ENCODE results near the gene DZIP1L.

Gene DZIP1L, protein sequence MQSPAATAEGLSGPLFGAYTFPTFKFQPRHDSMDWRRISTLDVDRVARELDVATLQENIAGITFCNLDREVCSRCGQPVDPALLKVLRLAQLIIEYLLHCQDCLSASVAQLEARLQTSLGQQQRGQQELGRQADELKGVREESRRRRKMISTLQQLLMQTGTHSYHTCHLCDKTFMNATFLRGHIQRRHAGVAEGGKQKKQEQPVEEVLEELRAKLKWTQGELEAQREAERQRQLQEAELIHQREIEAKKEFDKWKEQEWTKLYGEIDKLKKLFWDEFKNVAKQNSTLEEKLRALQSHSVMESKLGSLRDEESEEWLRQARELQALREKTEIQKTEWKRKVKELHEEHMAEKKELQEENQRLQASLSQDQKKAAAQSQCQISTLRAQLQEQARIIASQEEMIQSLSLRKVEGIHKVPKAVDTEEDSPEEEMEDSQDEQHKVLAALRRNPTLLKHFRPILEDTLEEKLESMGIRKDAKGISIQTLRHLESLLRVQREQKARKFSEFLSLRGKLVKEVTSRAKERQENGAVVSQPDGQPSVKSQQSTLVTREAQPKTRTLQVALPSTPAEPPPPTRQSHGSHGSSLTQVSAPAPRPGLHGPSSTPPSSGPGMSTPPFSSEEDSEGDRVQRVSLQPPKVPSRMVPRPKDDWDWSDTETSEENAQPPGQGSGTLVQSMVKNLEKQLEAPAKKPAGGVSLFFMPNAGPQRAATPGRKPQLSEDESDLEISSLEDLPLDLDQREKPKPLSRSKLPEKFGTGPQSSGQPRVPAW

DNA sequence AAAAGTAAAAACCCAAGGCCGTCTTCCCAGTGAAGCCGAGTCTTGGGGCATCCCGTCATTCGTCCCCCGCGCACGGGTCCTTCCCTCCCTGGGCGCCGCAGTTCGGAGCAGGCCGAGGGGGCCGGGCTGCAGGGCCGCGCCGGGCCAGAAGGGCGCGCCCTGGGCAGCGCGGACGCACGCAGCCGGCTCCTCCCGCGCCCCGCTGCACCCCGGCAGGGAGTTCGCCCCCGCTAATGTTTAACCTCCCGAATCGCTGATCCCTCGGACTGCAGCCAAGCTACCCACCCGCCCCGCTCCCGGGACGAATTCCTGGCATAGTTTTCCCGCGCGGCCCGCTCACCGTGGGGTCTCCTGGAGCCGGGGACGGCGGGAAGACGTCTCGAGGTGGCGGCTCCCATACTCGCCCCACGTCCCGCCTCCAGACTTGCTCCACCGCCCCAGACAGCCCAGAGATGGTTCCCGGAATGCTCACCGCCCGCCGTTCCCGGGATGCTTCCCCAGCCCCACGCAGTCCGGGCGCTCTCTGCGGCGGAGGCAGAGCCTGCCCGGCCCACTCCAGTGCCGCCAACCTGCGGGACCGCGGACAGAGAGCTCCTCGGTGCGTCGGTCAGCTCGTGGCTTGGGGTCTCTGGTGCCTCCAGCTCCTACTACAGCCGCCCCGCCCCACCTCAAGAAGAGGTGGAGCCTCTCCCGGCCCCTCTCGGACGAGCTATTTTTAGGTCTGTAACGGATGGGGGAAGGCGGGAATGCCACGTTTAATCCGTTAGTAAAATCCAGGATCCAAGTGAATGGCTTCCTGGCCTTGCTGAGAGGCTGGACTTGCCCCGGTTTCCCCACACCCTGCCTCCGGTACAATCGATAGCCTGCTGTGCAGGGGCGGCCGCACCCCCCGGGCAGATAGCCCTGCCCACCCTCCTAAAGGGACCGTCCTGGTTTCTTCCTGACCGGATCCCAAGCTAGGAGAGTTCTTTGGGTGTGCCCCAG, at the start of gene DZIP1L:
DZIP1L (minus strand) TSS at position 621 of the 984 bp plus-strand sequence. CDS start 11,637 bp downstream, outside the sequence.
- Histone ChIP-seq H3K36me3 (ENCODE audit: control insufficient read depth, insufficient read depth, low read length) (no peaks in the 10 kb centered on the region), H3K4me2 (ENCODE audit: low read length) (peak within 1 kb of the TSS; percentile 94), H2AFZ (peak within 1 kb of the TSS; percentile 98), H3K27me3 (ENCODE audit: control insufficient read depth, insufficient read depth, low read length) (no peaks in the 10 kb centered on the region), H3K27ac (peak within 1 kb of the TSS; percentile 74), H3K9me3 (ENCODE audit: control insufficient read depth, low read length) (no peaks in the 10 kb centered on the region), H3K4me3 (ENCODE audit: low read depth, low read length) (peak within 1 kb of the TSS; percentile 63), H3K9ac (peak within 1 kb of the TSS; percentile 69), H3K79me2 (peaks cover 10% of the 10 kb centered on the region), H3K4me1 (peaks cover 13% of the 10 kb centered on the region)
- TF ChIP-seq, protein P1, sequence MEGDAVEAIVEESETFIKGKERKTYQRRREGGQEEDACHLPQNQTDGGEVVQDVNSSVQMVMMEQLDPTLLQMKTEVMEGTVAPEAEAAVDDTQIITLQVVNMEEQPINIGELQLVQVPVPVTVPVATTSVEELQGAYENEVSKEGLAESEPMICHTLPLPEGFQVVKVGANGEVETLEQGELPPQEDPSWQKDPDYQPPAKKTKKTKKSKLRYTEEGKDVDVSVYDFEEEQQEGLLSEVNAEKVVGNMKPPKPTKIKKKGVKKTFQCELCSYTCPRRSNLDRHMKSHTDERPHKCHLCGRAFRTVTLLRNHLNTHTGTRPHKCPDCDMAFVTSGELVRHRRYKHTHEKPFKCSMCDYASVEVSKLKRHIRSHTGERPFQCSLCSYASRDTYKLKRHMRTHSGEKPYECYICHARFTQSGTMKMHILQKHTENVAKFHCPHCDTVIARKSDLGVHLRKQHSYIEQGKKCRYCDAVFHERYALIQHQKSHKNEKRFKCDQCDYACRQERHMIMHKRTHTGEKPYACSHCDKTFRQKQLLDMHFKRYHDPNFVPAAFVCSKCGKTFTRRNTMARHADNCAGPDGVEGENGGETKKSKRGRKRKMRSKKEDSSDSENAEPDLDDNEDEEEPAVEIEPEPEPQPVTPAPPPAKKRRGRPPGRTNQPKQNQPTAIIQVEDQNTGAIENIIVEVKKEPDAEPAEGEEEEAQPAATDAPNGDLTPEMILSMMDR (IDR thresholded peaks at IDR 0.05) = peak; percentile 47

DNA sequence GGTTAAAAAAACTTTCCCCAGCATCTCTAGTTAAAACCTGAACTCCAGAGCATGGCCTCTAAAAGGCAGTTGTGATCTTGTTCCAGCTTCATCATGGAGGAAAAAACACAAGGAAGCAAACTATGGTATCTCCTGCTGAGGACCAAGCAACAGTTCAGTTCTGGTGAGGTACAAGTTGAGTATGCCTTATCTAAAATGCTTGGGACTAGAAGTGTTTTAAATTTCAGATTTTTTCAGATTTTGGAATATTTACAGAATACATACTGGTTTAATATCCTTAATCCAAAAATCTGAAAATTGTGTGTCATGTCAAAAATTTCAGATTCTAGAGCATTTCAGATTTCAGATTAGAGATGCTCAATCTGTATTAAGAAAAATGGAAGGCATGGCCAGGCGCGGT, 49.7 kb upstream of the DZIP1L start:
- H3K4me1 ChIP-seq = no peaks in the 10 kb centered on the region
- no peaks in the 10 kb centered on the region for H3K36me3 ChIP-seq (ENCODE audit: control insufficient read depth, insufficient read depth, low read length)
- H3K4me2 ChIP-seq (ENCODE audit: low read length) = no peak overlapping the region
- no peaks in the 10 kb centered on the region for H3K9me3 ChIP-seq (ENCODE audit: control insufficient read depth, low read length)
- H3K9ac ChIP-seq = no peak overlapping the region
- H3K27me3 ChIP-seq (ENCODE audit: control insufficient read depth, insufficient read depth, low read length) = no peaks in the 10 kb centered on the region
- TF ChIP-seq, protein P1 (IDR thresholded peaks at IDR 0.05) = no peak
- H3K79me2 ChIP-seq = no peaks in the 10 kb centered on the region
- no peak overlapping the region for H2AFZ ChIP-seq
- H3K27ac ChIP-seq = no peak overlapping the region
- H3K4me3 ChIP-seq (ENCODE audit: low read depth, low read length) = no peak overlapping the region

DNA sequence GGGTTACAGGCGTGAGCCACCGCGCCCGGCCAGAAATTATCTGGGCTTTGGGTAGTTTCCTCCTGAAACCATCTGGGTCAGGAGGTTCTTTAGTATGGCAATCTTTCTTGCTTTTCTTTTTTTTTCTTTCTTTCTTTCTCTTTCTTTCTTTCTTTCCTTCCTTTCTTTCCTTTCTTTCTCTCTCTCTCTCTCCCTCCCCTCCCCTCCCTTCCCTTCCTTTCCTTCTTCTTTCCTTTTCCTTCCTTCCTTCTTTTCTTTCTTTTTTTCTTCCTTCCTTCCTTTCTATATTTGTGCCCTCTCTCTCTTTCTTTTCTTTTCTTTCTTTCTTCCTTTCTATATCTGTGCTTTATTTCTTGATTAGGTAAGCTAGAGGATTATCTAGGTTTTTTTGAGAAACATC, 42.3 kb upstream of the DZIP1L start:
- H3K27me3 ChIP-seq (ENCODE audit: control insufficient read depth, insufficient read depth, low read length) = no peaks in the 10 kb centered on the region
- H3K9ac ChIP-seq = no peak overlapping the region
- H3K4me3 ChIP-seq (ENCODE audit: low read depth, low read length) = no peak overlapping the region
- no peak overlapping the region for H2AFZ ChIP-seq
- TF ChIP-seq, protein P1 (IDR thresholded peaks at IDR 0.05) = no peak
- no peaks in the 10 kb centered on the region for H3K79me2 ChIP-seq
- H3K4me1 ChIP-seq = no peaks in the 10 kb centered on the region
- no peak overlapping the region for H3K4me2 ChIP-seq (ENCODE audit: low read length)
- no peak overlapping the region for H3K27ac ChIP-seq
- H3K36me3 ChIP-seq (ENCODE audit: control insufficient read depth, insufficient read depth, low read length) = no peaks in the 10 kb centered on the region
- no peaks in the 10 kb centered on the region for H3K9me3 ChIP-seq (ENCODE audit: control insufficient read depth, low read length)

DNA sequence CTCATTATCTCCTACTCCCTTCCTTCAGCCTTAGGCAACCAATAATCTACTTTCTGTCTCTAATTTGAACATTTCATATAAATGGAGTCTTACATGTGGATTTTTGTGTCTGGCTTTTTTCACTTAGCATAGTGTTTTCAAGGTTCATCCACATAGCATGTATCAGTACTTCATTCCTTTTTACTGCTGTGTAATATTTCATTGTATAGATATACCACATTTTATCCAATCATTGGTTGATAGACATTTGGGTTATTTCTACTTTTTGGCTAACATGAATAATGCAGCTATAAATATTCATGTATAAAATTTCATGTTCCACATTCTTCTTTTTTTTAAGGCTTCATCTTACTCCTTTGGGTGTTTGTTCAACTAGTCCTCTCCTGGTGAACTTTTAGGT, 39.1 kb upstream of the DZIP1L start:
- Histone ChIP-seq H3K79me2 (no peaks in the 10 kb centered on the region), H3K4me2 (ENCODE audit: low read length) (no peak overlapping the region), H3K9me3 (ENCODE audit: control insufficient read depth, low read length) (no peaks in the 10 kb centered on the region), H3K36me3 (ENCODE audit: control insufficient read depth, insufficient read depth, low read length) (no peaks in the 10 kb centered on the region), H3K4me1 (no peaks in the 10 kb centered on the region), H3K9ac (no peak overlapping the region), H3K27ac (no peak overlapping the region), H3K4me3 (ENCODE audit: low read depth, low read length) (no peak overlapping the region), H3K27me3 (ENCODE audit: control insufficient read depth, insufficient read depth, low read length) (no peaks in the 10 kb centered on the region), H2AFZ (no peak overlapping the region)
- TF ChIP-seq, protein P1 (IDR thresholded peaks at IDR 0.05) = no peak

Measured in parathyroid adenoma (tissue), 2 donors.